Immature natural killer cell (primary cell): Measurements from ENCODE around the gene RAB12. TPM values are rescaled to one million over a fixed set of nuclear protein-coding genes. Genes with fewer than 3 reads are reported as not detected.

ENCODE experiments used
- DNase-seq, 3 donors: peaks; one replicate each; pipeline ENCODE4 v3.0.0; 2022; ENCODE audit warnings: mixed read lengths in 1 of 3
- H3K27ac Mint-ChIP-seq, 6 donors: one replicate each; pipeline ENCODE4 v1.8.0; 2020; ENCODE audit warnings: mixed read lengths in 6 of 6, mild to moderate bottlenecking in 5 of 6, inconsistent platforms in 4 of 6, moderate library complexity in 3 of 6
- H3K27me3 Mint-ChIP-seq, 3 donors: one replicate each; pipeline ENCODE4 v1.8.0; 2020 to 2021; ENCODE audit warnings: low read depth in 3 of 3, mild to moderate bottlenecking in 3 of 3, mixed read lengths in 3 of 3, moderate library complexity in 3 of 3, inconsistent platforms in 1 of 3
- H3K36me3 Mint-ChIP-seq, 3 donors: one replicate each; pipeline ENCODE4 v1.8.0; 2020; ENCODE audit warnings: mixed read lengths in 3 of 3, inconsistent platforms in 2 of 3, mild to moderate bottlenecking in 2 of 3
- H3K4me1 Mint-ChIP-seq, 2 donors: one replicate each; pipeline ENCODE4 v1.8.0; 2020; ENCODE audit warnings: inconsistent platforms in 2 of 2, mild to moderate bottlenecking in 2 of 2, mixed read lengths in 2 of 2, moderate library complexity in 1 of 2
- H3K4me3 Mint-ChIP-seq, 5 donors: one replicate each; pipeline ENCODE4 v1.8.0; 2020; ENCODE audit warnings: mild to moderate bottlenecking in 5 of 5, mixed read lengths in 5 of 5, inconsistent platforms in 3 of 5, moderate library complexity in 3 of 5
- H3K9me3 Mint-ChIP-seq, 6 donors: one replicate each; pipeline ENCODE4 v1.8.0; 2020; ENCODE audit warnings: mild to moderate bottlenecking in 6 of 6, mixed read lengths in 6 of 6, inconsistent platforms in 4 of 6, moderate library complexity in 3 of 6
- polyA plus RNA-seq, 3 donors: library from polyadenylated mRNA; unstranded; fragments of 300-500 nt; fragmentation: Illumina TruSeq; gene quantifications; one replicate each; pipeline ENCODE4 v1.2.3, GENCODE V29; 2021

The RAB12 gene
- polyA plus RNA-seq, 3 donors from 2014 or later, result 0.10 TPM; not detected in 2

GRCh38 chr18:8688816-8689215, 79.6 kb downstream of the RAB12 start:
- Mint-ChIP-seq H3K27me3 (peaks cover 0 to 7% (median 1%) of the 10 kb centered on the region in 3 donors), H3K4me3 (no peak overlapping the region), H3K9me3 (no peaks in the 10 kb centered on the region), H3K4me1 (no peaks in the 10 kb centered on the region), H3K27ac (no peak overlapping the region), H3K36me3 (no peaks in the 10 kb centered on the region)
- no peak for DNase-seq

Other genes starting within 250 kb of the RAB12 start
- not detected for gene MTCL1, start 96.1 kb downstream of the RAB12 start, polyA plus RNA-seq